DND-41 (cell line): ENCODE data around the gene APBB1IP.
"Not testable (repeated sequence)": the region's sequence is repeated elsewhere in the genome, so short reads cannot be mapped to it uniquely, and the experiment has no call there.

Experiments
- ATAC-seq: fragments of 200-7000 bp; cut with Tn5 transposase; 3 replicates; pipeline ENCODE4 v1.9.1; 2021; ENCODE audit warnings: low read depth; ENCODE audit not compliant: insufficient read depth
- DNase-seq: peaks from one replicate; pipeline ENCODE4 v3.0.0-alpha.2; 2020
- H2AFZ ChIP-seq: 2 replicates; pipeline ENCODE4 v1.6.0; 2012; ENCODE audit warnings: low read depth, low read length
- H3K27ac ChIP-seq: 2 replicates; pipeline ENCODE4 v1.5.1; 2012; ENCODE audit warnings: low read length, inconsistent platforms
- H3K27me3 ChIP-seq: fragments of 200-600 bp; sonication (generic); 2 replicates; pipeline ENCODE4 v1.6.0; 2012; ENCODE audit warnings: low read length, mild to moderate bottlenecking, inconsistent platforms; ENCODE audit not compliant: insufficient read depth, poor library complexity
- H3K36me3 ChIP-seq: 2 replicates; pipeline ENCODE4 v1.5.1; 2012; ENCODE audit warnings: low read length, inconsistent platforms; ENCODE audit not compliant: insufficient read depth
- H3K4me1 ChIP-seq: 2 replicates; pipeline ENCODE4 v1.5.1; 2012; ENCODE audit warnings: mild to moderate bottlenecking, low read length; ENCODE audit not compliant: insufficient read depth
- H3K4me2 ChIP-seq: 2 replicates; pipeline ENCODE4 v1.6.0; 2012; ENCODE audit warnings: mild to moderate bottlenecking, moderate library complexity, low read length, inconsistent platforms; ENCODE audit not compliant: insufficient read depth
- H3K4me3 ChIP-seq, 2 experiments: fragments of 200-600 bp in 1 of 2; shearing (Covaris generic) in 1 of 2; 2 replicates each; pipeline ENCODE4 v1.5.1; 2012 to 2016; ENCODE audit warnings: inconsistent platforms in 2 of 2, low read length in 2 of 2, mild to moderate bottlenecking in 2 of 2, low read depth in 1 of 2, moderate library complexity in 1 of 2
- H3K79me2 ChIP-seq: 2 replicates; pipeline ENCODE4 v1.6.0; 2012; ENCODE audit warnings: low read length, inconsistent platforms; ENCODE audit not compliant: insufficient read depth
- H3K9ac ChIP-seq: 2 replicates; pipeline ENCODE4 v1.6.0; 2012; ENCODE audit warnings: low read depth, mild to moderate bottlenecking, inconsistent platforms, low read length, moderate library complexity
- H3K9me3 ChIP-seq: 2 replicates; pipeline ENCODE4 v1.5.1; 2012; ENCODE audit warnings: low read length, moderate library complexity, mild to moderate bottlenecking, inconsistent platforms; ENCODE audit not compliant: insufficient read depth, severe bottlenecking
- H4K20me1 ChIP-seq: 2 replicates; pipeline ENCODE4 v1.6.0; 2012; ENCODE audit warnings: low read length; ENCODE audit not compliant: insufficient read depth
- CTCF ChIP-seq: IDR thresholded peaks from 2 replicates; pipeline ENCODE4 v1.5.1; 2012; ENCODE audit warnings: borderline replicate concordance, low read length, moderate library complexity, mild to moderate bottlenecking; ENCODE audit not compliant: poor library complexity, severe bottlenecking; ENCODE audit errors: extremely low read depth
- EZH2 ChIP-seq: IDR thresholded peaks from 3 replicates; pipeline ENCODE4 v1.6.1; 2012; ENCODE audit warnings: borderline replicate concordance, low read depth, mild to moderate bottlenecking, moderate library complexity, low read length, inconsistent platforms; ENCODE audit not compliant: severe bottlenecking

The APBB1IP gene

DNA sequence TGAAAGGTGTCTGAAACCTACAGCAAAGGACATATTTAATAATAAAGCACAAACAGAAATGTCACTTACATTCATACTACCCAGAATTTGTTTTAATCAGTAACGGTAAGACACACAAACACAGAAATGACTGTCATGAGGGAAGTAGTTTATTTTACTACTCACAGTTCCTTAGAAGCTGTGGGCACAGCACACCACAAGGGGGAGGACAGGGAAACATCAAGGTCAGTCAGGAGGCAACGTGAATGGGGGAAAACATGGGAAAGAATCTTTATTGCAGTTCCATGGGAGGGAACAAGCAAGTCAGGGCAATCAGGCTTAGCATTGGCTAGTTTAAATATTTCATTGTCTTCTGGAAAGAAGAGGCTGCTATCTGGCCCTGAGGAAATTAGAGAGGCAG lies 135.5 kb downstream of the APBB1IP start:
- no peaks in the 10 kb centered on the region for H4K20me1 ChIP-seq
- no peak for DNase-seq
- TF ChIP-seq EZH2 (no peak), CTCF (peak; percentile 29)
- H3K4me3 ChIP-seq, result no peak overlapping the region
- no peak overlapping the region for H3K4me2 ChIP-seq
- H3K27ac ChIP-seq, result no peak overlapping the region
- H2AFZ ChIP-seq, result no peak overlapping the region
- peaks cover 47% of the 10 kb centered on the region for H3K36me3 ChIP-seq
- peaks cover 12% of the 10 kb centered on the region for H3K9me3 ChIP-seq
- H3K79me2 ChIP-seq, result no peaks in the 10 kb centered on the region
- H3K9ac ChIP-seq, result no peak overlapping the region
- H3K4me1 ChIP-seq, result no peaks in the 10 kb centered on the region
- no peak for ATAC-seq
- H3K27me3 ChIP-seq, result no peaks in the 10 kb centered on the region

DNA sequence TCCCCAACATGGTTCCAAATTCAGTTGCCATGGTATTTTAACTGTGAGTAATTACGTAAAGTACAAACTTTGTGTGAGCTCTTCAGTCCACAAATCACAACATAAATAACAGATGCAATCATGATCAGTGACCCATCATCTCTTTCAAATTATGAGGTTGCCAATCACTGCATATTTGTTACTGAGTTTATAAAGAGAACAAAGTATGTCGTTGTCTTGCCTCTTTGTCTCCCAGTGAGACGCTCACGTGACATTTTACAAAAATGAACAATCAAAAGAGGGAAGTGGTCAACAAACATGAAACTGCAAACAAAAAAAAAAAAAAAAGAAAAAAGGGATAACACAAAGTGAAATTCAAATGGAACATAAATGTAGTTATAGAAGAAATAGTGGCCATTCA lies 136.6 kb downstream of the APBB1IP start:
- H2AFZ ChIP-seq, result no peak overlapping the region
- no peak overlapping the region for H3K9ac ChIP-seq
- peaks cover 12% of the 10 kb centered on the region for H3K9me3 ChIP-seq
- H3K4me2 ChIP-seq, result no peak overlapping the region
- no peak for ATAC-seq
- H3K27me3 ChIP-seq, result no peaks in the 10 kb centered on the region
- no peaks in the 10 kb centered on the region for H3K4me1 ChIP-seq
- no peak overlapping the region for H3K27ac ChIP-seq
- TF ChIP-seq EZH2 (no peak), CTCF (no peak)
- peaks cover 36% of the 10 kb centered on the region for H3K36me3 ChIP-seq
- no peak for DNase-seq
- no peaks in the 10 kb centered on the region for H4K20me1 ChIP-seq
- H3K79me2 ChIP-seq, result no peaks in the 10 kb centered on the region
- H3K4me3 ChIP-seq, result no peak overlapping the region

DNA sequence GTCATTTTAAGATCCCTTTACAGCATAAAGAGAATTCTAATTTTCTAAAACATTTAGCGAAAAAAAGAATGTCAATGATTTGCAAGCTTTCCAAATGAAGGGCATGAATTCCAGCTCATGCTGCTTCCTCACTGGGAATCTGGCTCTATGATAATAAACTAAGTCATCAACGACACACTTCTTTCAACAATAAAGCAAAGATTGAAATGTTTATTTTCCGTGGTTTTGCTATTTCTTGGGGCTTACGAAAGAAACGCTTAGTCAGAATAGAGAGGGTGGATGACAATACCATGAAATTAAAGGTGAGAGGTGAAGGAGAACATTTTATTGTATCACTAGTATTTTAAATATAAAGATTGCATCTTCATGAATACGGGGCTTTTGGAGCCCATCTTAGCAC lies 140.2 kb downstream of the APBB1IP start:
- not testable (repeated sequence) for H3K9me3 ChIP-seq, H3K27me3 ChIP-seq, H3K4me1 ChIP-seq, H3K4me2 ChIP-seq, H3K79me2 ChIP-seq, H4K20me1 ChIP-seq, ATAC-seq, H3K4me3 ChIP-seq, H2AFZ ChIP-seq, DNase-seq, H3K36me3 ChIP-seq, H3K27ac ChIP-seq, H3K9ac ChIP-seq

GRCh38 chr10:26579256-26580063 lies 141.3 kb downstream of the APBB1IP start:
- H2AFZ ChIP-seq, result no peak overlapping the region
- H3K4me3 ChIP-seq, result no peak overlapping the region
- H3K27ac ChIP-seq, result no peak overlapping the region
- peak; percentile 33; the same call in 2 of the 3 replicates for ATAC-seq
- peaks cover 3% of the 10 kb centered on the region for H3K9me3 ChIP-seq
- no peaks in the 10 kb centered on the region for H3K4me1 ChIP-seq
- DNase-seq, result no peak
- no peaks in the 10 kb centered on the region for H3K79me2 ChIP-seq
- H4K20me1 ChIP-seq, result no peaks in the 10 kb centered on the region
- H3K36me3 ChIP-seq, result no peaks in the 10 kb centered on the region
- no peak for TF ChIP-seq CTCF
- no peak overlapping the region for H3K9ac ChIP-seq
- H3K4me2 ChIP-seq, result no peak overlapping the region
- H3K27me3 ChIP-seq, result no peaks in the 10 kb centered on the region
